Measurements from ENCODE around the gene RNF224.

GRCh38 chr9:137273095-137273490 lies 45.8 kb downstream of the RNF224 start:
- TF ChIP-seq GATA2 (IDR thresholded peaks at IDR 0.05; ENCODE audit: low read depth, low read length), result no peak
- TF ChIP-seq GATA3 (IDR thresholded peaks at IDR 0.05; ENCODE audit: low read depth, low read length), result no peak

Data from SH-SY5Y (cell line).